SKM-1 treated with dmso at 0.1 percent for 144 hours (cell line): ENCODE data around the gene EHD1.
A peak's percentile ranks its signal among the peaks of the same experiment; 100 is the strongest.

Source experiments
- DNase-seq: peaks from one replicate; lab custom pipeline; 2025; ENCODE audit not compliant: unreplicated experiment; lab: John Stamatoyannopoulos, UW

EHD1 gene

GRCh38 chr11:64845129-64845775 lies 33.2 kb downstream of the EHD1 start:
- DNase-seq = no peak

DNA sequence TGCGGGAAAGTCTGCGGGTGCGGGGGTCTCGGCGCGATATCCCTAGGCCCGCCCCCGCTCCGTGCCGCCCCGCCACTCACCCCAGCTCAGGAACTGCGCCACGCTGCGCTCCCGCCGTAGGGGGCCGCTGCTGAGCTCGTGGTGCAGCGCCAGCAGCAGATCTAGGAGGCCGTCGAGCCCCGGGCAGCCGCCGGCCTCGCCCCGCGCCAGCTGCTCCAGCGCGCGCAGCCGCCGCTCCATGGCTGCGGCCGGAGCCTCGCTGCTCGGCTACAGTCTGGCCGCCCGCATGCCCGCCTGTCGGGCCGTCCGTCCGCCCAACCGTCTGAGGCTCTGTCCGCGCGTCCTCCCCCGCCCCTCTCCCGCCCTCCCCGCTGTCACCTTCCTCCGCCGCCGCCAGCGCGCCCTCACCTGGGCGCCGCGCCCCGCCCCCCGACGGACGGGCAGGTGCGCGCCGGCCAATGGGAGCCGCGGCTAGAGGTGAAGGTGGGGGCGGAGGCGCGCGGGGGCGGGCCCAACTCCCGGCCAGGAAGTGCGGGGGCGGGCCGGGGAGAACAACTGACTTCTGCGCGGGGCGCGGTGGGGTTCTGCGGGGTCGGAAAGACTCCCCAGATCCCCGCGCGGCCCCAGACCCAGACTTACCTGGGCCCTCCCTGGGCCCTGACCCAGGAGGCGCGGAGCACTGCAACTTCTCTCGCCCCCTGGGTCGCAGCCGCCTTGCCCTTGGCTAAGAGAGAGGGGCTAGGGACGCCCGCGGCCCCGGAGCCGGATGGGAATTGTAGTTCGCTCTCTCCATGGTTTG lies 33.9 kb downstream of the EHD1 start, which contains the start of gene CDC42BPG:
Gene CDC42BPG (minus strand): TSS at position 324 of the 799 bp plus-strand sequence. CDS start 84 bp downstream, at position 240.
- peak; percentile 48 for DNase-seq

DNA sequence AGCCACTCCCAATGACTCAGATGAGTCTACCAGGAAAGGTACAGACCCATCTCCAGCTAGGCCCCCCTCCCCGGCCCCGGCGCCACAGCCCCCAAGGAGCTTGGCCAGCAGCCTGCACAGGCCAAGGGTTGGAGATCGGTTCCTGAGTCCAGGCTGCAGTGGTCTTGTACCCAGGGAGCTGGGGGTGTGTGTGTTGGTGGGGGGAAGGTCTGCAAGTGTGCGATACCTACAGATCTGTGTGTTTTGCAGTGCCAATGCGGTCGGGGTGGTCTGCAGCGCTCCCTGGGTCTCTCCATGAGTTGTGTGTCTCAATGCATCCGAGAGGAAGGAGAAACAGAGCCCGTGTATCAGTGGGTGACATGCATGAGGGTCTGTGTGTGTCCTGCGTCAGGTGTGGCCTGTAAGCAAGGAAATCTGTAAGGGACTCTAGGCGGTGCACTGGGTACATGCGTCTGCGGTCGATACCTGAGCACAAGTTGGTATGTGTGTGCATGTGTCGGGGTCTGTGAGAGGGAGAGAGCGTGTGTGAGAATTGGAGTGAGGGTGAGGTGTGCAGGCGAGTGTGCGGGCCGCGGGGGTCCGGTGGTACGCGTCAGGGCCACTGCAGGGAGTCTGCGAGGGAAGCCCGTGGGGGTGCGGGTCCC lies 34.6 kb downstream of the EHD1 start:
- no peak for DNase-seq

- DNase-seq = no peak
Measured at GRCh38 chr11:64842851-64843685, 35.4 kb downstream of the EHD1 start.

GRCh38 chr11:64842366-64842759 lies 36.1 kb downstream of the EHD1 start:
- no peak for DNase-seq

DNA sequence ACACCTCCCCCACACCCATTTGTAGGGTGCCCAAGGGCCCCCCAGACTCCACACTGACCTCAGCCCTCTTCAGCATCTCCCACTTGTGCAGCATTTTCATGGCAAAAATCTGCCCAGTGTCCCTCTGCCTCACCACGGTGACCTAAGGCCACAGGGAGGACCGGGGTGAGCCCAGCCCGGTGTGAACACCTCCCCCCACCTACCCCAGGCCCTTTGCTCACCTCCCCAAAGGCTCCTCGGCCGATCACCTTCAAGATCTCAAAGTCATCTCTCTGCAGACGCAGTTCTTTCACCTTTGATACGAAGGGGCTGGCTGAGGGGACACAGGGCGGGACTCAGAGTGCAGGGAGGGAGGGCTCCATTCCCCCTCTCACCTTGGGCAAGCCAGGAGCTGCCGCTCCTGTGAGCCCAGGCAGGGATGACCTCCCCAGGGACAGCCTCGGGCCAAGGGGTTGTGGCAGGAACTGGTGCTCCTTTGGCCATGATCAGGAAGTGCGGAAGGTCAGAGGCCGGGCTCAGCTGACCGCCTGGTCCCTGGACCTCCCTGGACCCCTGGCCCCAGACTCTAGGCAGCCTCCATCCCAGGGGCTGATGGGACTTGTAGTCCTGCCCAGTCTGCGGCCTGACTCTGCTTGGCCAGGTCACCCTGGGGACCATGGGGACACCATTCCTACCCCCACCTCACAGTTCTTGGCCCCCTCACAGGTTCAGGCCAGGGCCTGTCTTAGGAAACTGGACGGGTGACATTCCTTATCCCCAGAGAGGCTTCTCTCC lies 36.6 kb downstream of the EHD1 start:
- DNase-seq = no peak

GRCh38 chr11:64839887-64840782 lies 38.3 kb downstream of the EHD1 start:
- DNase-seq = no peak

- no peak for DNase-seq
Measured at GRCh38 chr11:64839335-64839734, 39.1 kb downstream of the EHD1 start.

DNA sequence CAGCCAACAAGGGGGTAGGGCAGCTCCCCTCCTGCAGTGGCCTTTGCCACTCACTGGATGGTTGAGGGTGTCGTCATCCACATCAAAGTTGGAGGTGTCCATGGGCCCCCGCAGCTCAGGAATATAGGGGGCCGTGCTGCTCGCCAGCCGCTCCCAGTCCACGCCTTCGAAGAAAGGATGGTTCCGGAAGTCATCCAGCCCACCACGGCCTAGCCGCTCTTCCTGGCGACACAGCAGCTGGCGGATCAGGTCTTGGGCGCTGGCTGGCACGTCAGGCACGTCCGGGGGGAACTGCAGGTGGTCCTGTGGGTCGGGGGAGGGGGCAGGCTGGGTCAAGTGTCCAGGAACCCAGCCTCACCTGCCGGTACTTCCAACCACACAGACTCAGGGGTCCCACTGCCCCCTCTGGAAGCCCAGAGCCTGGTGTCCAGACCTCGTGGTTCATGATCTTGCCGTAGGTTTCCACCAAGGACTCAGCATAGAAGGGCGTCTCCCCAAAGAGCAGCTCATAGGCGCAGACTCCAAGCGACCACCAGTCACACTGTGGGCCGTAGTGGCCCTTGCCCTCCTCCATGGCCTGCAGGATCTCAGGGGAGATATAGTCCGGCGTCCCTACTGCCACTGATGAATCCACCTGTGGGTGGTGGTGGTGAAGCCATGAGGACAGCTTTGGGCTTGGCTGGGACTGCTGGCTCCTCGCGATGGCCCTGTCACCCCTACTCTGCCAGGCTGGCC lies 39.7 kb downstream of the EHD1 start:
- DNase-seq = no peak

- no peak for DNase-seq
Measured at GRCh38 chr11:64837887-64838351, 40.5 kb downstream of the EHD1 start.

DNA sequence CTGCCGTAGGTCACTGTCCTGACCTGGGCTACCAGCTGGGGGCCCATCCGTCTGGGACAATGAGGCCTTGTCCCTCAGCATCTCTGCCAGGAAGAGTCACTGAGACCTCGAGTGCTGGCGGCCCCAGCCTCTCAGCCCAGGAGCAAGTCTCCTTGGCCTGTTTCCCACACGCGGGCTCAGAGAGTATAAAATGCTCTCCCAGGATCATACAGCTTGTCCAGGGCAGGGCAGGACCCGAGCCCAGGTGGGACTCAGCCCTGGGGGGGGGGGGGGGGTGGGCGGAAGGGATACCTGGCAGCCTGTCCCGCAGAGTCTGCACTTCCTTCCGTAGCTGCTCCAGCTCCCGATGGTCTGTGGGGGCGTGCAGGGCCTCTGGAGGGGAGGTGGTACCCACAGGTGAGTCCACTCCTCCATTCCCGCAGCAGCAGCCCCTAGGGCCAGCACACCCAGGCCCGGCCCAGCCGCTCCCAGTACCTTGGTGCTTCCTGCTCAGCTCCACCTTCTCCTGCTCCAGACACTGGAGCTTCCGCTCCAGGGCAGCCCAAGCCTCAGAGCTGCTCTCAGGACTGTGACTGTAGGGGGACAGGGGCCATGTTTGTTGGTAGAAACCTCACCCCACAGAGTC lies 41.9 kb downstream of the EHD1 start:
- no peak for DNase-seq

DNA sequence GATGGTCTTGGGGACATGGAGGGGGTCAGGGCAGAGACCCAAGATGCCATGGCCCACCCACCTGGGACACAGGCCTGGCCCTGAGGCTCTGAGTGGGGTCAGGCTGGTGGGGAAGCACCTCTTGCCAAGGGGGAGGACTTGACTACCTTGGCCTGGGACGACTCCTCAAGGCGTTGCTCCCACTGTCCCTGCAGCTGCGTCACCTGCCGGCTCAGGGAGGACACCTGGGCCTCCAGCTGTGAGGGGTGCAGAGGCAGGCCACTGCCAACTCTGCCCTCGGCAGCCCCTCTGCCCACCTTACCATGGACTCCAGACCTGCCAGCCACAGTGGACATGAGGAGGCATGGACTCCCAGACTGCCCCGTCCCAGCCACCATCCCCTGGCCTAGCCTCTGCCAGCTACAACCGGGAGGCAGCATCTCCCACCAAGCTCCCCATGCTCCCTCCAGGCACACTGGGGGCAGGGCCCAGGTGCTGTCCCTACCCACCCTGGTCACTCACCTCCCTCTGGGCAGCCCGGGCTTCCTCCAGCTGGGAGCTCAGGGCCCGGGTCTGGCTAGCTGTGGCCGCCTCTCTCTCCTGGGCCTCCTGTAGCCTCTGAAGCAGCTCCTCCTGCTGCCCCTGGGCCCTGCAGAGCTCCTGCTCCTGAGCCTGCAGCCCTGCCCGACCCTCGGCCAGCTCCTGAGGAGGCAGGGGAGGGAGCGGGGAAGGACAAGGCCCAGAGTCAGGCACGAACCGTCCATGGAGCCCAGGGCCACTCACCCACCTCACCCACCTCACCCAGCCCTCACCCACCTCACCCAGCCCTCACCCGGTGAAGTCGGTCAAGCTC lies 42.6 kb downstream of the EHD1 start:
- DNase-seq = no peak

DNA sequence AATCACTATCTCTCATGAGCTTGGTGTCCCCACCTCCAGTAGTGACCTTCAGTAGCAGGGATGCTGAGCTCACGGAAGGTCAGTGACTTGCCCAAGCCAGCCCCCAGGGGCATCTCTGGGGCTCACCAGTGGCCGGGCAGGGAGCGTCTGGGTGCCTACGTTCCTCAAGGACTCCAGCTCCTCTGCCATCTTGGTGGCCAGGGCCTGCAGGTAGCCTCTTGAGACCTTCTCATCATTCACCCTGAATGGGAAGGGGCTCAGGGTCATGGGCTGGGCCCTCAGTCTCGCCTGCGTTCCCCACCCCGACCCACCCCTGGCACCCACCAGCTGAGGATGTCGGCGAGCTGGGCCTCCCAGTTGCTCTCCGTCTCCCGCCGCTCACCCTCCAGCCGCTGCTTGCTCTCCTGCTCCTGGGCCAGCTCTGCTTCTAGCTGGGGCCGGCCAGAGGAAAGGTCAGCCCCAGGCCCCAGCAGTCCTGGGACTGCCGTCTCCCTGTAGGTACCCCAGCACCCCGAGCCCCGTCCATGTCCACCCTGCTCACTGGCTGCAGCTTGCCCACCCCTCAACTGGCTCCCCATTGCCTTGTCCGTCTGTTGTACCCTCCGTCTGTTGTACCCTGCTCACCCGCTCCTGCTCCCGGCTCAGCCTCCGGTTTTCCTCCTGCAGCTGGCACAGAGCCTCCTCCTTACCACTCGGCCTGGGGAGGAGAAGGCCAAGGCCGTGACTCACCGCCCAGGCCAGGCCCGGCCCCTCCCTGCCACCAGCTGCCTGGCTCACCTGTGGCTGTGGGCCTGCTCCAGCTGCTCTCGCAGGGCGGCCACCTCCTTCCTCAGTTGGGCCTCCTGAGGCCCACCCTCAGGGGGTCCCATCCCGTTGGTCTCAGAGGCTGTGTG lies 43.5 kb downstream of the EHD1 start:
- DNase-seq = no peak

DNA sequence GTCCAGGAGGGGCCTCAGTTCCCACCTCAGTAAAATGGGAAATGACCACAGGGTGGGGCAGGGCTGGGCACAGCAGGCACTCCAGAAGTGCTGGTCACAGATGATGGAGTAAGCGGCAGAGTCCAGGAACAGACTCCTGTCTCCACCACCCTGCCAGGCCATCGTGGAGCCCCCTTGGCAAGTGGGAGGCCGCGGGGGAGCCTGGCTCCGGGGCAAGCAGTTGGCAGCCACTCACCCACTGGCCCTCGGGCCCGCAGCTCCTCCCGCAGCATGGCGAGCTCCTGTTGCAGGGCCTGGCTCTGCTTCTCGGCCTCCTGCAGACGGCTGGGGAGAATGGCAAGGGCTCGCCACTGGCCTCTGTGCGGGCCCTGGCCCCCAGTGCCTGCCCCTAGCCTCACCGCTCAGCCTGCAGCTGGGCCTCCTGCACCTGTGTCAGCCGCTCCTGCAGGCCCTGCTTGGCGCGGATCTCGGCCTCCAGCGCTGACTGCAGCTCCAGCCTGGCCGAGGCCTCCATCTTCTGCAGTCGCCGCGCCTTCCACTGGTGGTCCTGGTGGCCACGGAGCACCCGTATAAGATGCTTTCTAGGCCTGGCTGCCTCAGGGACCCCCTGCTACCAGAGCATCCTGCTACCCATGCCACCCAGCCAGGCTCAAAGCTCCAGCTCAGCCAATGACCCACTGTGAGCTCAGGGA lies 44.2 kb downstream of the EHD1 start:
- DNase-seq = no peak

GRCh38 chr11:64833509-64833908 lies 44.9 kb downstream of the EHD1 start:
- DNase-seq = no peak

- no peak for DNase-seq
Measured at GRCh38 chr11:64833198-64833502, 45.3 kb downstream of the EHD1 start.
